PC-9 (cell line): ENCODE data around the gene TRIM34. TPM values are rescaled to one million over a fixed set of nuclear protein-coding genes. Genes with fewer than 3 reads are reported as not detected.
"Not testable (repeated sequence)": the region's sequence is repeated elsewhere in the genome, so short reads cannot be mapped to it uniquely, and the experiment has no call there.

Source experiments
- BruUV-seq: library from RNA; stranded (reverse); fragments of 400-500 nt; replicated peaks from 2 replicates; lab custom pipeline; 2021; lab: Mats Ljungman, UMichigan
- CTCF ChIA-PET: fragments of 300-600 bp; sonication (Branson Sonifier 250); formaldehyde crosslinking; loops from one replicate; lab custom pipeline; 2022; ENCODE audit warnings: antibody characterized with exemption; lab: Charles Lee
- POLR2A ChIA-PET: fragments of 300-600 bp; sonication (Branson Sonifier 250); formaldehyde crosslinking; loops from one replicate; lab custom pipeline; 2022; ENCODE audit warnings: antibody characterized with exemption; ENCODE audit not compliant: unreplicated experiment; lab: Charles Lee
- DNase-seq, 2 experiments: peaks; one replicate each; pipeline versions ENCODE4 v3.0.0 to v3.0.0-alpha.2; 2015 to 2022; ENCODE audit warnings: mixed read lengths in 1 of 2
- H2AFZ ChIP-seq: fragments of 200-600 bp; sonication (generic); 2 replicates; pipeline ENCODE4 v1.8.1; 2017; ENCODE audit warnings: antibody characterized with exemption
- H3F3A ChIP-seq: fragments of 200-600 bp; sonication (generic); 2 replicates; pipeline ENCODE4 v1.8.1; 2017; ENCODE audit warnings: antibody characterized with exemption, mild to moderate bottlenecking, low read depth; ENCODE audit not compliant: insufficient read depth
- H3K27ac ChIP-seq: fragments of 200-600 bp; sonication (generic); 2 replicates; pipeline ENCODE4 v1.6.1; 2016; ENCODE audit warnings: mixed run types
- H3K27me3 ChIP-seq: fragments of 200-600 bp; sonication (generic); 2 replicates; pipeline ENCODE4 v1.6.1; 2016; ENCODE audit warnings: low read depth, mixed run types; ENCODE audit not compliant: insufficient read depth
- H3K36me3 ChIP-seq: fragments of 200-600 bp; sonication (generic); 2 replicates; pipeline ENCODE4 v1.6.1; 2016; ENCODE audit warnings: low read depth, mixed run types
- H3K4me1 ChIP-seq: fragments of 200-600 bp; sonication (generic); replicated peaks from 2 replicates; pipeline ENCODE4 v1.6.1; 2016; ENCODE audit warnings: mixed run types; ENCODE audit not compliant: insufficient read depth
- H3K4me2 ChIP-seq: fragments of 200-600 bp; sonication (generic); 2 replicates; pipeline ENCODE4 v1.6.1; 2017; ENCODE audit warnings: mixed run types
- H3K4me3 ChIP-seq: fragments of 200-600 bp; sonication (generic); 2 replicates; pipeline ENCODE4 v1.6.1; 2016; ENCODE audit warnings: mixed run types
- H3K79me2 ChIP-seq: fragments of 200-600 bp; sonication (generic); 2 replicates; pipeline ENCODE4 v1.6.1; 2017; ENCODE audit warnings: low read depth, mixed run types
- H3K9me2 ChIP-seq: fragments of 200-600 bp; sonication (generic); 2 replicates; pipeline ENCODE4 v1.8.1; 2017; ENCODE audit warnings: mild to moderate bottlenecking; ENCODE audit not compliant: insufficient read depth
- H3K9me3 ChIP-seq: fragments of 200-600 bp; sonication (generic); 2 replicates; pipeline ENCODE4 v1.8.1; 2016; ENCODE audit warnings: low read depth; ENCODE audit not compliant: insufficient read depth
- H4K20me1 ChIP-seq: fragments of 200-600 bp; sonication (generic); 2 replicates; pipeline ENCODE4 v1.8.1; 2017; ENCODE audit not compliant: insufficient read depth
- EZH2 ChIP-seq: fragments of 200-600 bp; sonication (generic); IDR thresholded peaks from 2 replicates; pipeline ENCODE4 v1.8.0; 2017; ENCODE audit warnings: antibody characterized with exemption, low read depth
- intact Hi-C: fragments of 100-400 bp; cut with micrococcal nuclease; formaldehyde crosslinking; loops from one replicate; pipeline ENCODE4 v1.10.0; 2022; ENCODE audit not compliant: unreplicated experiment
- total RNA-seq: library from RNA; stranded (reverse); gene quantifications from 2 replicates; pipeline ENCODE4 v1.2.3, GENCODE V29; 2021
- TF ChIP-seq, protein P1 (sequence below): fragments of 200-600 bp; sonication (generic); conservative IDR thresholded peaks from 2 replicates; pipeline ENCODE4 v1.6.1; 2017; ENCODE audit warnings: mixed run types, antibody characterized with exemption, mild to moderate bottlenecking, moderate library complexity

The TRIM34 gene
- total RNA-seq, 1 experiment from 2014 or later, result 7.5 TPM

DNA sequence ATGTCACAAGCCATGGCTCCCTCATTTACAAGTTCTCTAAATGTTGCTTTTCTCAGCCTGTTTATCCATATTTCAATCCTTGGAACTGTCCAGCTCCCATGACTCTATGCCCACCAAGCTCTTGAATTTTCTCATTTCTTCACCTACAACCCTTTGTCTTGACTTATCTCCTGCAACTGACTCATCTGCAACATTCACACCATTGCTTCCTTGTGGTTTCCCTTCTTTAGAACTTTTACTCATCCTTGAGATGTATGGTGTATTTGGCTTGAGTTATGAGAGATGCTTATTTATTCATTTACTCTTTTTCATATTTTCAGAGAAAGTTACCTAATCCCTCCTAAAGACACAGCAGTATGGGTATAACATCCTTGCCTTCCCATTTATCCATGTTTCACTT lies 18.8 kb downstream of the TRIM34 start:
- Histone ChIP-seq H3K4me1 (no peaks in the 10 kb centered on the region), H4K20me1 (no peaks in the 10 kb centered on the region), H3K9me2 (no peaks in the 10 kb centered on the region), H3K27me3 (no peaks in the 10 kb centered on the region), H3K27ac (no peak overlapping the region), H3K4me2 (no peak overlapping the region), H3K79me2 (no peaks in the 10 kb centered on the region), H3K9me3 (no peaks in the 10 kb centered on the region), H3K4me3 (no peak overlapping the region), H3K36me3 (no peaks in the 10 kb centered on the region), H2AFZ (no peak overlapping the region), H3F3A (no peaks in the 10 kb centered on the region)
- CTCF ChIA-PET, result no interaction called here
- no peak for DNase-seq
- POLR2A ChIA-PET, result no interaction called here
- no peak for TF ChIP-seq EZH2
- TF ChIP-seq, protein P1, sequence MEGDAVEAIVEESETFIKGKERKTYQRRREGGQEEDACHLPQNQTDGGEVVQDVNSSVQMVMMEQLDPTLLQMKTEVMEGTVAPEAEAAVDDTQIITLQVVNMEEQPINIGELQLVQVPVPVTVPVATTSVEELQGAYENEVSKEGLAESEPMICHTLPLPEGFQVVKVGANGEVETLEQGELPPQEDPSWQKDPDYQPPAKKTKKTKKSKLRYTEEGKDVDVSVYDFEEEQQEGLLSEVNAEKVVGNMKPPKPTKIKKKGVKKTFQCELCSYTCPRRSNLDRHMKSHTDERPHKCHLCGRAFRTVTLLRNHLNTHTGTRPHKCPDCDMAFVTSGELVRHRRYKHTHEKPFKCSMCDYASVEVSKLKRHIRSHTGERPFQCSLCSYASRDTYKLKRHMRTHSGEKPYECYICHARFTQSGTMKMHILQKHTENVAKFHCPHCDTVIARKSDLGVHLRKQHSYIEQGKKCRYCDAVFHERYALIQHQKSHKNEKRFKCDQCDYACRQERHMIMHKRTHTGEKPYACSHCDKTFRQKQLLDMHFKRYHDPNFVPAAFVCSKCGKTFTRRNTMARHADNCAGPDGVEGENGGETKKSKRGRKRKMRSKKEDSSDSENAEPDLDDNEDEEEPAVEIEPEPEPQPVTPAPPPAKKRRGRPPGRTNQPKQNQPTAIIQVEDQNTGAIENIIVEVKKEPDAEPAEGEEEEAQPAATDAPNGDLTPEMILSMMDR, result no peak
- intact Hi-C loops, result no loop called here
- BruUV-seq, result no TSS peak

DNA sequence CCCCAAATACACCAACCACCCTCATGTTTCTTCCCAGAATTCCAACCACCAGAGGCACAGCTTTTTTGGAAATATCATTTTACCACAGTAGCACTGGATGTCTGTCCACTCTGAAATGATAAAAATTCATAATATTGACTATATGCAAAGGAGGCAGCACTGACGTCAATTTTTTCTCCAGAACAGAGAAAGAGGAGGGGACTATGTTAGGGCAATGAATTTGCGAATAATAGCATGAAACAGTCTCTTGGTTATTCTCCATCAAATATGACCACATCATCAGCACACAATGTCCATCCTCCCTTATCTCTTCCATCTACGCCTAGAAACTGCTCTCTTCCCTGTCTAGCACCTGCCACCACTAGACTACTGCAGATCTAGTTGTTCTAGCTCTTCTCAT lies 21.3 kb downstream of the TRIM34 start:
- Histone ChIP-seq H2AFZ (no peak overlapping the region), H3K27ac (no peak overlapping the region), H4K20me1 (no peaks in the 10 kb centered on the region), H3K9me3 (no peaks in the 10 kb centered on the region), H3K36me3 (no peaks in the 10 kb centered on the region), H3F3A (no peaks in the 10 kb centered on the region), H3K4me3 (no peak overlapping the region), H3K4me1 (no peaks in the 10 kb centered on the region), H3K4me2 (no peak overlapping the region), H3K79me2 (no peaks in the 10 kb centered on the region), H3K27me3 (no peaks in the 10 kb centered on the region), H3K9me2 (no peaks in the 10 kb centered on the region)
- ChIA-PET POLR2A (no interaction called here), CTCF (no interaction called here)
- no peak for DNase-seq
- intact Hi-C loops, result no loop called here
- no TSS peak for BruUV-seq
- TF ChIP-seq, protein P1, result no peak
- no peak for TF ChIP-seq EZH2

DNA sequence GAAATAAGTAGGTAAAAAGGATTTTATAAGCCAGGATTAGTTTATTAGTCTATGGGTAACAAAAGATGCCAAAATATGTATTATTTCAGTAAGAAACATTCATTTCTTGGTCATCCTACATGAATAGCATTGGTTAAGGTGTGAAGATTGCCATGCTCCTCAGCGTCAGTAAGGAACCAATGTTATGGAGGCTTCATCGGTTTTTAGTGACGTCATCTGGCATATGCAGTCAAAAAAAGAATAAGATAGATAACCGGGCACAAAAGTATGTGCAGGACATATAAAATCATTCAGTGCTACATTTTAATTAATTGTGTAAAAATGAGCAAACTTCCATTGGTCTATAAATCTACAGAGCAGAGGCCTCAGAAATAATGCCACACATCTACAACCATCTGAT lies 30.7 kb downstream of the TRIM34 start:
- no TSS peak for BruUV-seq
- Histone ChIP-seq H4K20me1 (no peaks in the 10 kb centered on the region), H2AFZ (no peak overlapping the region), H3K79me2 (no peaks in the 10 kb centered on the region), H3K9me2 (no peaks in the 10 kb centered on the region), H3K4me1 (no peaks in the 10 kb centered on the region), H3F3A (no peaks in the 10 kb centered on the region), H3K27me3 (no peaks in the 10 kb centered on the region), H3K36me3 (no peaks in the 10 kb centered on the region), H3K9me3 (no peaks in the 10 kb centered on the region), H3K4me2 (no peak overlapping the region), H3K4me3 (no peak overlapping the region), H3K27ac (no peak overlapping the region)
- ChIA-PET CTCF (no interaction called here), POLR2A (no interaction called here)
- intact Hi-C loops, result no loop called here
- no peak for DNase-seq
- TF ChIP-seq, protein P1, result no peak
- TF ChIP-seq EZH2, result no peak

DNA sequence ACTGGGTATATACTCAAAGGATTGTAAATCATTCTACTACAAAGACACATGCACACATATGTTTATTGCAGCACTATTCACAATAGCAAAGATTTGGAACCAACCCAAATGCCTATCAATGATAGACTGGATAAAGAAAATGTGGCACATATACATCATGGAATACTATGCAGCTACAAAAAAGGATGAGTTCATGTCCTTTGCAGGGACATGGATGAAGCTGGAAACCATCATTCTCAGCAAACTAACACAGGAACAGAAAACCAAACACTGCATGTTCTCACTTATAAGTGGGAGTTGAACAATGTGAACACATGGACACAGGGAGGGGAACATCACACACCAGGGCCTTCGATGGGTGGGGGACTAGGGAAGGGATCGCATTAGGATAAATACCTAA lies 32.2 kb downstream of the TRIM34 start:
- H3K36me3 ChIP-seq, H2AFZ ChIP-seq, H3K27me3 ChIP-seq, H3K4me1 ChIP-seq, POLR2A ChIA-PET, CTCF ChIA-PET, H3K9me2 ChIP-seq, H3K9me3 ChIP-seq, intact Hi-C loops, H4K20me1 ChIP-seq, H3K27ac ChIP-seq, H3F3A ChIP-seq, DNase-seq, H3K4me2 ChIP-seq, H3K79me2 ChIP-seq, BruUV-seq, H3K4me3 ChIP-seq: not testable (repeated sequence)
